HG03135 (cell line): ENCODE data around the gene IGFBP5.

ENCODE experiments used
- ATAC-seq: cut with Tn5 transposase; IDR thresholded peaks from one replicate; pipeline ENCODE4 v1.9.1; 2021; ENCODE audit warnings: mild to moderate bottlenecking, moderate library complexity; ENCODE audit not compliant: unreplicated experiment

The IGFBP5 gene, protein sequence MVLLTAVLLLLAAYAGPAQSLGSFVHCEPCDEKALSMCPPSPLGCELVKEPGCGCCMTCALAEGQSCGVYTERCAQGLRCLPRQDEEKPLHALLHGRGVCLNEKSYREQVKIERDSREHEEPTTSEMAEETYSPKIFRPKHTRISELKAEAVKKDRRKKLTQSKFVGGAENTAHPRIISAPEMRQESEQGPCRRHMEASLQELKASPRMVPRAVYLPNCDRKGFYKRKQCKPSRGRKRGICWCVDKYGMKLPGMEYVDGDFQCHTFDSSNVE

DNA sequence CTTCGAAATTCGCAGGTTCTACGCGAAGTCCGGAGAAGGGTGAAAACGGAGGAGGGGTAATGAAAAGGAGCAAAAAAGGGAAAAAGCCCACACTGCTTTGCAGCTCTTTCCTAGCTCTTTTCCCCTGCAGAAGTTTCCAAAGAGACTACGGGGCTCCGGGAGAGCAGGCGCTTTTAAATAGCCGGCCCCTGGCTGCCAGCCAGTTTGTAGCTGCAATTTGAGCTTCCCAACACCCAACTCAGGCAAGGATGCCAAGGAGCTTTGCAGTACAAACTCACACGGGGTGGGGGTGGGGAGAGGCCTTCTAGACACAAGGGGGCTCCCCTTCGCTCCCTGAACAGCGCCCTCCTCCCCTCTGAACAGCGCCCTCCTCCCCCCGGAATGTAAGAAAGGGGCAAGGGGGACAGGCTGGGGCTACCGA lies at the start of gene IGFBP5:
IGFBP5 (minus strand) TSS at position 149 of the 421 bp plus-strand sequence. CDS start 774 bp downstream, outside the sequence.
- no peak for ATAC-seq

DNA sequence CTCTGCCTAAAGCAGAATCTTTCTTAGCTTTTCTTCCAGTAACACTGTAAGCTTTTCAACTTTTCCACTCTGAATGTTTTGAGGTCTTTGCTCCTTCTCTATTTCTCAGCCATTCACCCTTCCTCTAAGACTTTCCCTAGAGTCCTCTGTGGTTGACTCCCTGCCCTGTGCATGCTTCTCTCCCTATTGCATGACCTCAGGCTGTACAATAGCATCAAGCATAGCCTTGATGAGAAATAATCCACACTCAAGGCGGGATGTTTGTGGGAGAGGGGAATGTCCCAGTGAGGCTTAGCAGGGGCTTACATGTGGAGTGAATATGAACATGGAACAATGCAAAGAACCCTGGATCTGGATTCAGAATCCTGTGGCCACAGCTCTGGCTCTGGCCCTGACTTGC lies 48.4 kb upstream of the IGFBP5 start:
- no peak for ATAC-seq

DNA sequence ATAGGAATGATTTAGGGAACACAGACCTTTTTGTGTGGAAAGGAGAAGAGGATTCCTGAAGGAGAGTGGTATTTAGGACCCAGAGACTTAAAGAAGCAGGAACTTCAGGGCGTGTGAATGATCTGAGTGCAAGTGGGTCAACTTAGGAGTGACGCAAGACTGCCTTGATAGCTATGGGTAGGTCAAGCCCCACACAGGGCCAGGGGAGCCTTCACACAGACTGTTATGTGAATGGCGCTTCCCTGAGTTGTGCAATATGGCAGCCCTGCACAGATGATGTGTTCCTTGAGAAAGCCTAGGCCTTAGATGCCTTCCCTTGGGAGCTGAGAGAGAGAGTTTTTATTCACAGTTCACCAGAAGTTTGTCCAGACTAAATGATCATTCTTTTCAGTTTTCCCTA lies 47.1 kb upstream of the IGFBP5 start:
- no peak for ATAC-seq

DNA sequence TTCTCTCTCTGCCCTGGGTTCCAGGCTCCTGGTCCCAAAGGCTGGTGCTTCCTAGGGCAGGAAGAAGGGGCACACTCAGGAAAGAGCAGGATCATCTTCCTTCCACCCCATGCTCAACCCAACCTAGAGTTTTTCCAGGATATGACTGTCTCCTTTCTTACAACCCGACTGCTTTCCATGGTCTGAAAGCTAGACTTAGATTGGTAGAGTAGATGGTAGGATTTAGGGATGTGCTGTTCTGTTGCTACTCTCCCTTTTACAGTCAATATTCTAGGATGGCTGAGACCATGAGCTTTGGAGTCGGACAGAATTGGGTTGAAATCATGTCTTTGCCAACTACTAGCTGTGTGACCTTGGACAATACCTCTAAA lies 45.9 kb upstream of the IGFBP5 start:
- no peak for ATAC-seq

DNA sequence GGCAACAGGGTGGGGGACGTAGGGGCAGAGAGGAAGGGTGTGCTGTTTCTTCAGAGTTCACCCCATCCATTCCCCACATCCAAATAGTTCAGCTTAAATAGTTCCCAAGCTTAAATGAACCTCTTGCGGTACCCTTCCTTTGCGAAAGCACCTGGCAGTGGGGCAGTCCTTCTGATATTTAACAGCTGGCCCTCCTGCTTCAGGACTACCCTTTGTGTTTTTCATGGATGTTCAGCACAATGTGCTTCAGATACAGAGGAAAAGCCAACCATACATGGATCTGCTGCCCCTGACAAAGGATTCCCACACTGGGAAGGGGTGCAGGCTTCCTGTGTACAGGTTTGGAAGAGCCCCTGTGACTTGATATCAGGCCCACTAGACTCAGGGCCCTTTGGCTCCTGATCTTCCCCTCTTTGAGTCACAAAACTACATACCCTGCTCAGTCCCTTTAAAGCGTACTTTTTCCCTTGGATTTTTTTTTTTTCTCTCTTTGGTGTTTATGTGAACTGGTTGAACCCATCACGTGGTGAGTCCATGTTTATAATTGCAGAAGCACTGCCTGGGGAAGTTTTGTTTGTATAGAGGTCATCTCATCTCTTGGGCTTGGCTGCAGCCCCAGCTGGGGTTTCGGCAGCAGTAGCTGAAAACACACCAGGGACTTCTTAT lies 45.3 kb upstream of the IGFBP5 start:
- ATAC-seq = no peak

DNA sequence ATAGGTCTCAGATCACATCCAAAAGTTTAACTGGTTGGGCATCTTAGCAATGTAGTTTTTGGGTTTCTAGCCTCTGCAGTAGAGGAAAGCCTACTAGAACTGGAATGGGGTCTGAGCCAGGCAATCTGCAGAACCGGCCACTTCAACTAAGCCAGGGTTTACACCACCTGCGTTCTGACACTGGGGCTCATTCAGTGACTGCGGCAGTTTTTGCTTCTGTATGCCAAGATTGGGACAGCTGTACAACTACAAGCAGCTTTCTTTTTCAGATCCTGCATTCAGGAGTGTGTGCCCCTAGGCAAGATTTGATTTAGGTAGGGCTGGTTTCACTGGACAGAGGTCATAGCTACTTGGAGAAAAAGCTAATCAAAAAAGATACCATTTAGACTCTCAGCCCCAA lies 43.7 kb upstream of the IGFBP5 start:
- ATAC-seq = no peak

DNA sequence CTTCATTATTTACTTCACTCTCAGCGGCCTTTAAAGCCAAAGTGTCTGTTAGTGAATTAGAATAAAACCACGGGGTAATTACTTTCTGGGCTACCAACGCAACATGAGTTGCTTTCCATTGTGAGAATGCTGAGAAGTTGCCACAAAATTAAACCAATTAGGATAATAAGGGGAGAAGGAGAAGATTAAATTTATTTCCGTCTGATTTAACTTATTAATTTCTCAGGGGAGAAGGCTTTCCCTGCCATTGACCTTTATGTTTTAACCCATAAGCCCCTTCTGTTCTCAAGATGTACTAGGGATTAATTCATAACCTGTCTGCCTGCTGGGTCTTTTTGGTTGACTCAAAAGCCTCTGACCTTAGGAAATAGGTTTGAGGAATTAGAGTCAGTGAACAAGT lies 42.3 kb upstream of the IGFBP5 start:
- no peak for ATAC-seq

DNA sequence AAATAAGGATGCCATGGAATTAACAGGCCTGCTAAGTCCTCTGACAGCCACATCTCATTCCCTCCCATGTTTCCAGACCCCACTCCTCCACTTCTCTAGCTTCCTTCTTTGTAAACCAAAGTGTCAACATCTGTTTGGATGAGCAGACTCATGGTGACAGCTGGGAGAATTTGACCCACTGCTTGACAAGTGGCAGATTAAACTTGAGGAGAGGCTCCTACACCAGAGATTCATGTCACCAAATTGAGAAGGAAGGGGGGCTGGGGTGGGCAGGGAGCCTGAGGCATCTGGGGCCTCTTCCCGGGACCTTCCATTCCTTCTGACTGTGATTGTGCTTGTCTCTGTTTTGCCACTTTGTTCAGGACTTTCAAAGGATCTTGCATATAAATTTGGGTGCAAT lies 41.0 kb upstream of the IGFBP5 start:
- no peak for ATAC-seq

DNA sequence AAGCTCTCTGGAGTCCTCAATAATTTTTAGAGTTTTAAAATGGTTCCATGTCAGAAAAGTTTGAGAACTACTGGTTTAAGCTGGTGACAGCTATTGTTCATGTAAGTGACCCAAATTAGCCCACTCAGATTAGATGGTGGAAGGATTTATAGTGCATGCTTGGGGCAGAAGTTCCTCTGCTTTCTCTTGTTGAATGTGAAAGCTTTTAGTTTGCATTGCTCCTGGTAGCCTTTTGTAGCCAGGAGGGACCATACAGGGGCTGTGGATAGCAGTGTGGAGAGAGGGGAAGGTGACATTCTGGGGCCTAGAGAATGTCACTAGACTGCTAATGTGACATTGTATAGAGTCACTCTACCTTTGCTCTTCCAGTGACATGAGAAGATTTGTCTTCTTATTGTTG lies 40.3 kb upstream of the IGFBP5 start:
- ATAC-seq = no peak

DNA sequence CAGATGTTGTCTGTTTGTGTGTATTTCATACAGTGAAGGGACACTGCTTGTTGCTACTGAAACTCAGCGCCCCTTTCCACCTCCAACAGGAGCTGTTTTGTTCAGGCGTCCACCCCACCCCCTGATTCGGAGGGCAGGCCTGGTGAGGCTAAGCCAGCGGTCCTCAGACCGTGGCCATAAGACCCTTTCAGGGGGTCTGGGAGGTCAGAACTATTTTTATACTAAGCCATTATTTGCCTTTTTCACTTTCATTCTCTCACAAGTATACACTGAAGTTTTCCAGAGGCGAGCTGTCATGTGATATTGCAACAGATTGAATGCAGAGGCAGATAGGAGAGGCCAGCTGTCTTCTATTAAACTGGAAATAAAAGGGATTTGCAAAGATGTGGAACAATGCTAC lies 39.7 kb upstream of the IGFBP5 start:
- no peak for ATAC-seq

DNA sequence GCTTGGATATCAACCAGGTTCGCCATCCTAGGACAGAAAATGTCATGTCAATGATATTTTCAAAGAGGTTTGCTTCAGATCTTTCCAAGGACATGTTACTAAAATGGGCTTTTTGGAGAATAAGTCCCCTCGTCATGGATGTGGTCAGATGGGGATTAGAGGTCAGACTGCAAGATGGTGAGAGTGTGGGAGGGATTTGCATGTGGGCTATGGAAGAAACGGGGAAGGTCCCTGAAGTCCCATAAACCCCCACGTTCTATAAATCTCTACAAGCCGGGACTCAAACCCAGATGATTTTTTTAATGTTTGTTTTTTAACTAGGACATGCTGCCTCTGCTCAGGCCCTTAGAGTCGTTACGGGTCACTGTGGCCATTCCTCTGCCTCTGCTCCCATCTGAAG lies 37.7 kb upstream of the IGFBP5 start:
- no peak for ATAC-seq

DNA sequence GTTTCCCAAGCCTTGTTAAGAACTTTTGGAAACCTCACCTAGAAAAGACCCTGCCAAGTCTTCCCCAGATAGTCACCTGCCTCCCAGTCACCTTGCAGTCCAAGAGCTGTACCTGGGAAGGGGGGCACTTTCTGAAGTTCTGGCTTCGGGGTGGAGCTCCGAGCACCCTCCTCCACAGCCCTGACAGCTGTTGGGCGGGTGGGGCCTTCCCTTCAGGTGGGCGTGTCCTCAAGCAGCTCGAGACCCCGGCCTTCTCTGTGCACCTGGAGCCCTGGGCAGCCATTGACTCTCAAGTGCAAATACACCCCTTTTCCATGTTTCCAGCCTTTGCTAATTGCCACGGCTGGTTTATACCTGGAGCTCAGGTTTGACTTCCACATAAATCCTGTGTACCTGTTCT lies 37.0 kb upstream of the IGFBP5 start:
- ATAC-seq = no peak

DNA sequence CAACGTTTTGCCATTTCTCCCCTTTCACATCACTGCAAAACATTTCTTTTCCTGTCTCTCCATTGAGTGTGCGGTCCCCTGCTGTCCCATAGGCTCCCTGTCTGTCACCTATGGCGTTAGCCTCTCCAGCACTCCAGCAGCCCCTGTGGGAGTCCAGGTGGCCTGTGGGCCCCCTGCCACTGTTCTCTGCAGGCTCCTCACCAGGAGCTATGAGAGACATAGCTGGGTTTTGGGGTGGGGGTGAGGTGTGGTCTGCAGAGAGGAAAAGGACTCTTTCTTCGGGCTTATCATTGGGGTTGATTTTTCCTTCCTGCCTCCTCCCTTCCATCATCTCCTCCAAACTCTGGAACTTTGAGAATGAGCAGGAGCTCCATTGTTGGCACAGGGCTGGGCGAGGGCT lies 36.1 kb upstream of the IGFBP5 start:
- no peak for ATAC-seq

DNA sequence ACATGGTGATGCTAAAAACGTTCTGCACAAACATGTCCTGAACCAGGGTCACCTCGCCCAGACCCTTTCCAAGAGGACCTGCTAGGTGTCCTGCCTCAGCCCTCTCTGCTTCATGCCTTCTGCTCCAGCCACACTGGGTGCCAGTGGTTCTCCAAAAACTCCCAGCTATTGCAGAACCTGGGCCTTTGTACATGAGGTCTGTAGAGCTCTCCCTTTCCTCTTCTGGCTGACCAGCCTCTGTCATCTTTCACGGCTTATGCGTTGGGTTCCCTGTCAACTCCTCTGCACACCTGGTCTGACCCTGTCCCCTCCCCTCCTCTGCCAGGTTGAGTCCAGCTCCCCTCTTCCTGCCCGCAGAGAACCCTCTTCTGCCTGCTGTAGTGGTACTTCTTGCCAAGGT lies 35.5 kb upstream of the IGFBP5 start:
- ATAC-seq = no peak

DNA sequence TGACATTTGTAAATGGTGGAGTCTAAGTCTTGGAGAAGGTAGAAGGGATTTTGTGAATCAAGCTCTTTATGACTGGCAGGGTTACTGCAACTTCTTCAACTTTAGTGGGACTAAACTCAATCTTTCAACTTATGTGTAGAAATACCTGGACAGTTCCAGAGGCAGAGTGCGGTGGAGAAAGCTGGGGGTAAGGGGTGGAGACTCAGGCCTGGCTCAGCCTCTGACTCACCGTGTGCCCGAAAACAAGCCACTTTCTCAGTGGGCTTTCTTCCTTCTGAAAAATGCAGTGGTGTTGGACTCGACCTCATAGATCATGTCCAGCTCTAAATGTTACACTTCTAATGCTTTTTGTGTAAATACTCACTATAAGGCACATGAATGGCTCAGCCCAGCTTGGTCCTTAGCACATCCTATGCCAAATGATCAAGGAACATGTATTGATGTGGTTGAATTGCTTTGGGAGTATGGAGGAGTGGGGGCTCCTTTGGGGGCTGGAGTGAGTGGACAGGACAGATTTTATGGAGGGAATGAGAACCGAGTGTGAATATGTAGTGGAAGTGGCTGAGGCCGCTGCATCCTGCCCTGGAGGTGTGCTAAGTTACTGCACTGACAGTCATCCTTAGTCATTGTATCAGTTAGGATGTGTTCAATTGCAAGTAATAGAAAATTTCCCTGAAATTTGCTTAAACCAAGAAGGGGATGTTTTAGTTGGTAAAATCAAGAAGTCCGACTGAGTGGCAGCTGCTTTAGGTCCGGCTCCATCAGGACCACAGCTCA lies 32.2 kb upstream of the IGFBP5 start:
- no peak for ATAC-seq

DNA sequence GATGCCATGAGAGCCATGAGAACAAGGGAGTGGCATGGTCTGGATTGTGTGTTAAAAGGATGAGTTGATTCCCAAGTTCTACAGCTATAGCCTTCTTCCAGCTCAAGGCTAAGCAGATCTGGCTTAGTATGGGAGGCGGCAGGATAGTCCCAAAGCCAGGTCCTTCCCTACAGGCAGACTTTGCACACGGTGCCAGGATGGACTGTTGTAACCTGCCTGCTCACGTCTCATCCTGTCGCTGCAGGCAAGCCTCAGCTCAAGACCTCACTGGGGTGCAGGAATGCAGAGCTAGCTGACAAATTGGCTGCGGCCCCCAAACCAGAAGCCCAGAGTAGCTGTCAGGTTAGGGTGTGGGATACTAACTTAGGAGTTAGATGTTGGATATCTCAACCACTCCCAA lies 28.8 kb upstream of the IGFBP5 start:
- ATAC-seq = no peak

DNA sequence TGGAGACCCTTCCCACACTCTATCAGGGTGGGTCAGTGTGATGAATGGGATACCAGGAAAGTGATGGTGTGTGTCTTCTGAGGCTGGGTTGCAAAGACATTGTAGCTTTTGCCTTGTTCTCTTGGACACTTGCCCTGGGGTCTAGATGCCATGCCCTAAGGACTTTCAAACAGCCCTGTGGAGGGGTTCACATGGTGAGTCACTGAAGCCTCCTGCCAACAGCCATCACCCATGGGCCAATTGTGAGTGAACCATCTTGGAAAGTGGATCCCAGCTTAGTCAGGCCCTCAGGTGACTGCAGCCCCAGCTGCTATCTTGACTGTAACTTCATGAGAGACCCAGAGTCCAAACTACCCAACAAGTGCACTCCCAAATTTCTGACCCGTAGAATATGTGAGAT lies 25.8 kb upstream of the IGFBP5 start:
- no peak for ATAC-seq

DNA sequence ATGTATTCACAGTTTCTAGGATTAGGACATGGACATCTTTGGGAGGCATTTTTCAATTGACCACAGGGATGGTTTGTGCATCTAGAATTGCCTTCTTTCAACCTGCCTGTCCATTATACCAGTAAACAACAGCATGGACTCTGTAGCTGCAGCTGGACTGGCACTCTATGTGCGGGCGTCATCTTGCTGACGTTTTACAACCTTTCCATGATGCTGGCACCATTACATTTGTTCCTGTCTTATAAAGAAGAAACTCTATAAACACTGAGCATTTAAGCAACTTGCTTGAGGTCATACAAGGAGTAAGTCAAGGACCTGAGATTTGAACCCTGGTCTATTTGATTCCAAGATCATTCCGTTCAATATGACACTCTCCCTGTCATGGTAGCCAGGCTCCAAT lies 25.4 kb upstream of the IGFBP5 start:
- ATAC-seq = no peak

DNA sequence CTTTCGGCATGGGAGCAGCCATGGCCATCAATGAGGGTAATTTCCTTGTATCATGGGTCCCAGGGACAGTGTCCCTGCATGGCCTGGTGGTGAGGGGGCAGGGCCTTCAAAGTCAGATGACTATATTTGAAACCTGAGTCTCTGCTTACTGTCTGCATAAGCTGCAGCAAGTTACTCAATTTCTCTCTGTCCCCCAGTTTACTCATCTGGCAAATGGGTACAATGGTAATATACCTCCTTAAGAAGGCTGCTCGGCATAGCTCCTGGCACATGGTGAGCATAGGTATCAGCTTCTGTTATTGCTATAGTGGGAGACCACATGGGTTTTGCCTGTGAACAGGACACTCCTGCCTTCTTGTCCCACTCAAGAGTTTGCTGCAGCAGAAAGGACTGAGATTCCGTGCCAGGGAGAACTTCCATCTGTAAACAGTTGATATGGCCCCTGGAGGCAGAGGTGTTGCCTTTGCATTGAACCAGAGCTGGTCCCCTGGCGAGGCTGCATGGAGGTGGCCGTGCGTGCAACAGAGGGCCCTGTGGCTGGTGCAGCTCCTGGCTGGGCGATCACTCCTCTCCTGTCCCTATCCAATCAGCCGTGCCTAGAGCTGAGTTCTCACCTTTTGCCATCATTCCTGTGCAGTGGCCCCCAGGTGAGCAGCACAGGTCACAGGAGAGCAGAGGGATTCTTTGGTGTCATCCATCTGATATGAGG lies 22.7 kb upstream of the IGFBP5 start:
- no peak for ATAC-seq

DNA sequence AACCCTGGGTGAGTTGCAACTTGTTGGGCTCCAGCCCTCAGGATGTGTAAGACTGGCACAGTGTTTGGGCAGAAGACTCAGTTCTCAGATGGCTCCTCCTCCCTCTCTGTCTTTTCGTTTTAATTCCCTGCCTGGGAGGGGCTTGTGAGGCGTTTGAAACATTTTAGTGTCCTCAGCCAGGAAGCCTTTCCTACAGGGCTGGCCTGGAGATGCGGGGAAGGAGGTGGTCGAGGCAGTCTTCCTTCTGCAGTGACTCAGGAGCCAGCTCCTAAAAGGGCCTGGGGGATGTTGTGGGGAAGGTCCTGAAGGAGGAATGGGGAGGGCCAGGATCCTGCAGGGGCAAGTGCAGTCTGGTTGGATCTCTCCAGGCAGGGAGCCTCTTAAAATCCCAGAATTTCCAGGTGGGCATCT lies 22.1 kb upstream of the IGFBP5 start:
- no peak for ATAC-seq

DNA sequence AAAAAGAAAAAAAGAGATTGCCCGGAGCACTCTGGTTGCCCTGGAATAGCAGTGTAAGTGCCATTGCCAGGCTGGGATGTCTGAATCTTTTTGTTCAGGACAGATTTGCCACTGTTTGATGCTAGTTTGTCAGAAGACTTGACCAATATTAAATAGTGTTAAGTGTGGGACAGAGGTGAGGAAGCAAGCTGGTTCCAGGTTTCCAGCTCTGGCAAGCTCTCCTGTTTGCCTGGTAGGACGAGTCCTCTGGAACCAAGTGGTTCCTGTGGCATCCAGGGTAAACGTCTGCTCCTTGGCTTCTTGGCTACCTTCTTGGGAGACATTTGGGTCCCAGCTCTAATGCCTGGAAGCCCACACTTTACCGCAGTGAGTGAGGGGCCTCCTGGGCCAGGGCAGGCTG lies 20.8 kb upstream of the IGFBP5 start:
- ATAC-seq = no peak
